Naive B cell (primary cell): ENCODE results near the gene ERGIC1. TPM values are rescaled to one million over a fixed set of nuclear protein-coding genes. Genes with fewer than 3 reads are reported as not detected.

Source experiments
- ATAC-seq, 2 donors: fragments of 150-1000 bp; cut with Tn5 transposase; 2 replicates each; pipeline ENCODE4 v1.10.0; 2021; ENCODE audit warnings: low read depth in 2 of 2, mild to moderate bottlenecking in 2 of 2, moderate library complexity in 2 of 2
- DNase-seq: peaks from one replicate; pipeline ENCODE4 v3.0.0; 2022
- H3K27ac Mint-ChIP-seq, 6 donors: one replicate each; pipeline ENCODE4 v1.8.0; 2020 to 2022; ENCODE audit warnings: mild to moderate bottlenecking in 6 of 6, mixed read lengths in 6 of 6, moderate library complexity in 5 of 6, inconsistent platforms in 2 of 6
- H3K27me3 Mint-ChIP-seq, 3 donors: one replicate each; pipeline ENCODE4 v1.8.0; 2021 to 2022; ENCODE audit warnings: mixed read lengths in 3 of 3, mild to moderate bottlenecking in 1 of 3
- H3K36me3 Mint-ChIP-seq, 2 donors: one replicate each; pipeline ENCODE4 v1.8.0; 2020 to 2022; ENCODE audit warnings: mixed read lengths in 2 of 2, inconsistent platforms in 1 of 2, mild to moderate bottlenecking in 1 of 2
- H3K4me1 Mint-ChIP-seq, 3 donors: one replicate each; pipeline ENCODE4 v1.8.0; 2020 to 2022; ENCODE audit warnings: mixed read lengths in 3 of 3, inconsistent platforms in 1 of 3, mild to moderate bottlenecking in 1 of 3, moderate library complexity in 1 of 3
- H3K4me3 Mint-ChIP-seq, 8 donors: one replicate each; pipeline ENCODE4 v1.8.0; 2020 to 2022; ENCODE audit warnings: mild to moderate bottlenecking in 8 of 8, mixed read lengths in 8 of 8, moderate library complexity in 8 of 8, inconsistent platforms in 2 of 8
- H3K9me3 Mint-ChIP-seq, 7 donors: one replicate each; pipeline ENCODE4 v1.8.0; 2020 to 2022; ENCODE audit warnings: mixed read lengths in 7 of 7, mild to moderate bottlenecking in 5 of 7, inconsistent platforms in 2 of 7, moderate library complexity in 1 of 7
- polyA plus RNA-seq, 6 donors: library from polyadenylated mRNA; unstranded; fragments of 300-500 nt; fragmentation: Illumina TruSeq; gene quantifications; one replicate each; pipeline ENCODE4 v1.2.3, GENCODE V29; 2021; ENCODE audit warnings: low read depth in 6 of 6

ERGIC1 gene
- polyA plus RNA-seq, 6 donors from 2014 or later = 53.2 to 86.1 (median 64.4) TPM

DNA sequence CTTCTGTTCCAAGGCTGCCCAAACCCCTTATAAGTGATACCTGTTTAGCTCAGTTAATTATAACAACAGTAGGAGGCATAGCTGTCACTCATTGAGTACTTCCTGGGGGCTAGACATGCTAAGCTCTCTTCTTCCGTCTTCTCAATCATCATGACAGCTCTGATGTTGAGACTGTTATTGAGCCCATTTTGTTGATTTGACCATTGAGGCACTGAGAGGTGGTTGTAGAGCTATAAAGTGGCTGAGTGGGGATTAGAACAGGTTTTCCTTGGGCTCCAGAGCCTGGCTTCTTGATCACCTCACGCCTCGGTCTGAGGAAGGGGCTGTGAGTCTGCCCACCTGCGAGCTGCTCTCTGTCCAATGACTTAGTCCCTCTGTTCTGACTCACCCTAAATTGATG is 99.2 kb downstream of the ERGIC1 start:
- Mint-ChIP-seq H3K9me3 (no peaks in the 10 kb centered on the region), H3K4me3 (no peak overlapping the region), H3K36me3 (peaks cover 13 to 16% of the 10 kb centered on the region in 2 donors), H3K27me3 (no peaks in the 10 kb centered on the region), H3K27ac (peak overlapping the region in 1 of 6 donors; percentile 34), H3K4me1 (peaks cover 10 to 22% (median 19%) of the 10 kb centered on the region in 3 donors)
- ATAC-seq (no peak), DNase-seq (no peak)

DNA sequence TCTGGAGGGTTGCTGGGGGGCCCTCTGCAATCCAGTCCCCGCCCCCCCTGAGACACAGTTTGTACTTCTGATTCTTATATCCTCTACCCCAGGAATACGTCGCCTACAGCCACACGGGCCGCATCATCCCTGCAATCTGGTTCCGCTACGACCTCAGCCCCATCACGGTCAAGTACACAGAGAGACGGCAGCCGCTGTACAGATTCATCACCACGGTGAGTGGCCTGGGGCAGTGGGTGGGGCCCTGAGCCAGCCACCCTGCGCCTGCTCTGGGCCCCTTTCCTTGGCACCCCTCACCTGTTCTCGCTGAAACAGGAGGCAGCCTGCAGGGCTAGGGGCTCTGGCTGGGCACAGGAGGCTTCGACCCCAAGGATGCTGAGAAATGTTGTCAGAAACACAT is 101.0 kb downstream of the ERGIC1 start:
- Mint-ChIP-seq H3K36me3 (peaks cover 13% of the 10 kb centered on the region in 2 donors), H3K9me3 (no peaks in the 10 kb centered on the region), H3K4me1 (peaks cover 10 to 19% (median 19%) of the 10 kb centered on the region in 3 donors), H3K27me3 (no peaks in the 10 kb centered on the region), H3K27ac (no peak overlapping the region), H3K4me3 (no peak overlapping the region)
- no peak for DNase-seq
- ATAC-seq = no peak

DNA sequence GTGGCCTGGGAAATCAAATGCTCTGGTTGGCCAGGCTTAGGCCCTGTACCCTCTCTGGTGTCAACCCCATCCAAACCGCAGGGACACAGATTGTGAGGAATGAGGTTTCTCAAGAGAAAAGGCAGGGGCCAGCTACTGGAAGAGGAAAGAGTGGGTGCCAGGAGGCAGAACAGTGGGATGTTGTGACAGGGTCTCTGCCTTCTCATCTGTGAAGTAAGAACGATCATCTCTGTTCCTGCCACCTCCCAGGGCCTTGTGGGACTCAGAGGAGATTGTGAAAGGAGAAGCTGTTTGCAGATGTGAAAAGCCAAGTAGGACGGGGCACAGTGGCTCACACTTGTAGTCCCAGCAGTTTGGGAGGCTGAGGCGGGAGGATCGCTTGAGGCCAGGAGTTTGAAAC is 102.3 kb downstream of the ERGIC1 start:
- peaks cover 13% of the 10 kb centered on the region in 2 donors for H3K36me3 Mint-ChIP-seq
- H3K9me3 Mint-ChIP-seq = no peaks in the 10 kb centered on the region
- no peaks in the 10 kb centered on the region for H3K27me3 Mint-ChIP-seq
- peaks cover 7 to 15% (median 12%) of the 10 kb centered on the region in 3 donors for H3K4me1 Mint-ChIP-seq
- peak overlapping the region in 2 of 8 donors; percentile 44 to 68 for H3K4me3 Mint-ChIP-seq
- DNase-seq = no peak
- H3K27ac Mint-ChIP-seq = peak overlapping the region in 3 of 6 donors; percentile 21 to 82 (median 69)
- ATAC-seq = no peak

- Mint-ChIP-seq H3K27ac (no peak overlapping the region), H3K27me3 (no peaks in the 10 kb centered on the region), H3K4me3 (no peak overlapping the region), H3K36me3 (peaks cover 13 to 22% of the 10 kb centered on the region in 2 donors), H3K9me3 (no peaks in the 10 kb centered on the region), H3K4me1 (peaks cover 0 to 4% (median 4%) of the 10 kb centered on the region in 3 donors)
- ATAC-seq = no peak
- DNase-seq = no peak
These were observed 105.0 kb downstream of the ERGIC1 start for GRCh38 chr5:172939071-172939470.

DNA sequence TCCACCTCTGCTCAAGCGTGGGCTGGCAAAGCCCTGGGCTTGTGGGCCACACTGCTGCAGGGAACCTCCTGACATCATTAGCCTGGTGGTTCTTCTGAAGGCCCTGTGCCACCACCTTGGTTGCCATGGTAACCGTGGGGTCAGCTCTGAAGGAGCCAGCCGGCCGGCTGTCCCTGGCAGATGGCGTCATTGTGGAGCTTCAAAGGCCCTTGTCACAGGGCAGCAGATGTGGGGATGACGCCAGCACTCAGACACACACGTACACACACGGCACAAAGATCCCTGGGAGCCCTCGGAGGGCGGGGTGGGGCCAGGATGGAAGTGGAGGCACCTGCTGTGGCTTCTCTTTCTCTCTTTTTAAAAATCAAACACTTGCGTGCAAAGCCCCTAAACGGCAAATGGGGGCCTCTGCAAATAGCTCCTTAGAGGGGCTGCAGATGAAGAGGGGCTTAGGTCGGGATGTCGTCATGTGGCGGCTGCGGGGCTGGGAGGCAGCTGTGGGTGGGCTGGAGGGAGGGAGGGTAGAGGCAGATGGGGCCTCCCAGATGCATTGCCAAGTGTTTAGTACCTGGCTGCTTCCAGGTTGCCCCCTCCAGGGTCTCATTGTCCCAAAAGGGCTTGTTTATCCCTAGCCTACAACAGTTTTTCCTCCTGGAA is 105.7 kb downstream of the ERGIC1 start:
- H3K36me3 Mint-ChIP-seq = peaks cover 13 to 24% of the 10 kb centered on the region in 2 donors
- ATAC-seq = no peak
- peaks cover 0 to 5% (median 4%) of the 10 kb centered on the region in 3 donors for H3K4me1 Mint-ChIP-seq

DNA sequence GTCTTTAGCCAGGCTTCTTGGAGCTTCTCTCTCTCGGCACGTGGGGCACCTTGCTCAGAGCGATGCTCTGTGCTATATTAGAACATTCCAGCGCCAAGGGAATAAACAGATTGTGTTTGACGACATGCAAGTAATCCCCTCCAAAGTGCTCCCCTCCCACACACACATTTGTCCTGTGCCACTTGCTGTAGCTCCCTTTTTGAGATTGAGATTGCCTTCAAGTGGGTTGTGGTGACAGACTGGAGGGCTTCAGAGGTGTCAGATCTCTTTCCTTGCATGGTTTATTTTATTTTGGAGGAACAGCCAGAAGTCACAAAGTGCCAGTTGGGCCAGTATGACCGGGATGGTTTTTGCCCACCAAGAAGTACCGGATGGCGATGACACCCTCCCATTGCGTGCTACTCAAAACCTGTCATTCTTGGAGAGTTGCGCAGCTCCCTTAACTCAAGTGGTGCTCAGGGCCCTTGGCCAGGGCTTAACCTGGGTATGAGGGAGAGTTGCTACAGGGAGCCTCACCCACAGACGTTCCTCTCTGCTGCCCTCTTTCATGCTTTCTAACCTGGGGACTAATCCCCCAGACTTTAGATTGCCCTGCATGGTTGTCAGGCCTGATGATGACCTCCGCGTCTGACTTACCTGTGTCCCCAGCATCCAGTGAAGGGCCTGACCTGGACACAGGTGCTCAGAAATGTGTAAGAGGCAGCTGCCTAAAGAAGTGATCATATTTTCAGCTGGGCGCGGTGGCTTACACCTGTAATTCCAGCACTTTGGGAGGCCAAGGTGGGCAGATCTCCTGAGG is 106.4 kb downstream of the ERGIC1 start:
- Mint-ChIP-seq H3K9me3 (no peaks in the 10 kb centered on the region), H3K27ac (peak overlapping the region in 2 of 6 donors; percentile 32 to 49), H3K36me3 (peaks cover 13 to 28% of the 10 kb centered on the region in 2 donors), H3K27me3 (no peaks in the 10 kb centered on the region), H3K4me3 (no peak overlapping the region), H3K4me1 (peaks cover 0 to 8% (median 4%) of the 10 kb centered on the region in 3 donors)
- DNase-seq (no peak), ATAC-seq (no peak)

More for the DNA sequence above, 105.7 kb downstream of the ERGIC1 start:
- Mint-ChIP-seq H3K27ac (peak overlapping the region in 1 of 6 donors; percentile 38), H3K4me3 (no peak overlapping the region), H3K27me3 (no peaks in the 10 kb centered on the region), H3K9me3 (no peaks in the 10 kb centered on the region)
- no peak for DNase-seq

- Mint-ChIP-seq H3K27ac (peak overlapping the region in 1 of 6 donors; percentile 87), H3K9me3 (no peaks in the 10 kb centered on the region)
These were observed 107.0 kb downstream of the ERGIC1 start for GRCh38 chr5:172941067-172941516.

DNA sequence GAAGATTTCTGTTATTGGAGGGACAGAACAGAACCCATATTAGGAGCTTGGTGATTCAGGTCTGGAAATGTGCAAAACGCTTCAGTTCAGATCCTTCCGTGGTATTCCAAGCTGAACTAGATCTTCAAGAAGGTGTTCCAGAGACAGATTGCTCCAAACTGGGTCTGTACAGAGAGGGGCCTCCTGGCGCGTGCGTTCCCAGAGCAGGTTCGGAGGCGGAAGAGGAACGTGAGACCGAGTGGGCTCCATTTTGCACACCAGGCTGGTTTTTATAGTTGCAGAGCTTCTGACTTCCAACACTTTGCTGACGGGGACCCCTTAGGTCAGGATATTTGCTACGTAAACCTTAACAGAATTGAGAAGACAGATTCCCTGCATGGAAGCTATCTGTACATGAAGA is 108.5 kb downstream of the ERGIC1 start:
- peak overlapping the region in 3 of 6 donors; percentile 14 to 58 (median 39) for H3K27ac Mint-ChIP-seq
- H3K9me3 Mint-ChIP-seq = no peaks in the 10 kb centered on the region
- no peak for ATAC-seq
- H3K4me3 Mint-ChIP-seq = peak overlapping the region in 1 of 8 donors; percentile 47
- peaks cover 0 to 19% of the 10 kb centered on the region in 2 donors for H3K36me3 Mint-ChIP-seq
- no peaks in the 10 kb centered on the region for H3K27me3 Mint-ChIP-seq
- no peak for DNase-seq
- peaks cover 0 to 11% (median 0%) of the 10 kb centered on the region in 3 donors for H3K4me1 Mint-ChIP-seq

More at GRCh38 chr5:172941067-172941516, 107.0 kb downstream of the ERGIC1 start:
- Mint-ChIP-seq H3K4me3 (no peak overlapping the region), H3K27me3 (no peaks in the 10 kb centered on the region), H3K36me3 (peaks cover 8 to 22% of the 10 kb centered on the region in 2 donors), H3K4me1 (peaks cover 0 to 8% (median 4%) of the 10 kb centered on the region in 3 donors)
- ATAC-seq = no peak
- no peak for DNase-seq

DNA sequence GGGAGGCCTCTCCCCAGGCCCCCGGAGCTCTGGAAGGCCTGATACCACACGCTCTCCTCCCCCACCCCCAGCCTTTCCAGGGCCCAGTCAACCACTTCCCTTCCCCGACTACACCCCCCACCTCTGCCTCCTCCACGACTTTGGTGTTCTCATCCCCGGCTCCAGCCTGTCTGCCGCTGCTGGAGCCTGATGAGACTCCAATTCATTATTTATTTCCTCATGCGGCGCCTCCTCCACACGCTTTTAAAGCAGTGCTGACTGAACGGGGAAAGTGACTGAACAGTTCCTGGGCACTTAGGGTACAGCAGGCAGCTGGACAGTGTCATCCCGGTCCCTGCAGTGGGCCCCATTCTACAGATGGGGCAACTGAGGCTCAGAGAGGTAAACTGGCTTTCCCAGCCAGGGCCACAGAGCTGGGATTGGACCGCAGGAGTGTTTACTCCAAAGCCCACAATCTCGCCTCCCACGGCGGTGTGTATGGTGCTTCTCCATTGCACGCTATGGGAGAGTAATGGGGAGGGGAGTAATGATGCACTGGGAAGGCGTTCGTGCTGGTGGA is 109.3 kb downstream of the ERGIC1 start:
- no peaks in the 10 kb centered on the region for H3K9me3 Mint-ChIP-seq
- no peak for ATAC-seq
- H3K36me3 Mint-ChIP-seq = peaks cover 0 to 27% of the 10 kb centered on the region in 2 donors
- H3K27me3 Mint-ChIP-seq = no peaks in the 10 kb centered on the region
- peak overlapping the region in 1 of 6 donors; percentile 39 for H3K27ac Mint-ChIP-seq
- H3K4me3 Mint-ChIP-seq = no peak overlapping the region
- peaks cover 0 to 11% (median 0%) of the 10 kb centered on the region in 3 donors for H3K4me1 Mint-ChIP-seq
- no peak for DNase-seq

DNA sequence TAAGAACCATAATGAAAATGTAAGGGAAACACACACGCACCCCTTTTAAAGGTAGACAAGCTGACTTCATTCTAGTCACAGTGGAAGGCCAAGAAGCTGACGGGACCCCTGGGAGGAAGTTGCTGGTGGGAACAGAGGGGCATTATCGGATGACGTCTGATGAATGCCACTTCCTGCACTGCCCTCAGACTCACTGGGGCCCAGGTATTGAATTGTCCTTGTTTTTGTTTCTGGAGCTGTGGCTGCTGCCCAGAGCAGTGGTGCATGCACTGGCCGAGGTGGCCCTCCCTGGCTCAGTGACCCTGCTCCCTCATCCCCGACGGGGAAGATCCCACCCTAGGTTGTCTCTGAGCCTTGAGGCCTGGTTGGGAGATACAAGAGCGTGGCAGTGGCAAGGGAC is 109.9 kb downstream of the ERGIC1 start:
- Mint-ChIP-seq H3K27me3 (no peaks in the 10 kb centered on the region), H3K27ac (no peak overlapping the region), H3K4me1 (peaks cover 0 to 12% (median 0%) of the 10 kb centered on the region in 3 donors), H3K9me3 (no peaks in the 10 kb centered on the region), H3K4me3 (no peak overlapping the region), H3K36me3 (peaks cover 0 to 29% of the 10 kb centered on the region in 2 donors)
- no peak for ATAC-seq
- no peak for DNase-seq

DNA sequence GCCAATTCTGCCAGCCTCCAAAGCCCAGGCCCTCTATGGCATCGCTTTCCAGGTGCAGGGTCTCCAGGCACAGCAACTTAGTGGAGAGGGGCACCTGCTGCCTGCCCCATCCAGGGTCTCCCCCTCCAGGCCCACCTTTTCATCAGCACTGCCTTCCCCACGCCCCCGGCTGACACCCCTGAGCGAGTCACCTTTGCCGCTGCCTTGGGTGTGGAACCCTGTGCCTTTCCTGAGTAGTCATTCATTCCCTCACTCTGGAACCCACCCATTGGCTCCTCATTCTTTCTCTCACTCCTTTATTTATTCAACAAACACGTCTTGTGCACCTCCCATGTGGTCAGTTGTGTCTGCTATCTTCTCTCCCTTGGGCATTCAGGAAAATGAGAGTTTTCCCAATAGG is 110.7 kb downstream of the ERGIC1 start:
- Mint-ChIP-seq H3K36me3 (peaks cover 0 to 29% of the 10 kb centered on the region in 2 donors), H3K4me3 (no peak overlapping the region), H3K27ac (peak overlapping the region in 1 of 6 donors; percentile 84), H3K4me1 (peaks cover 0 to 16% (median 0%) of the 10 kb centered on the region in 3 donors), H3K9me3 (no peaks in the 10 kb centered on the region), H3K27me3 (no peaks in the 10 kb centered on the region)
- no peak for ATAC-seq
- DNase-seq = no peak

GRCh38 chr5:172945151-172945550 is 111.1 kb downstream of the ERGIC1 start:
- H3K9me3 Mint-ChIP-seq = no peaks in the 10 kb centered on the region
- H3K4me3 Mint-ChIP-seq = no peak overlapping the region
- H3K4me1 Mint-ChIP-seq = peaks cover 0 to 16% (median 0%) of the 10 kb centered on the region in 3 donors
- DNase-seq (no peak), ATAC-seq (no peak)
- H3K36me3 Mint-ChIP-seq = peaks cover 0 to 29% of the 10 kb centered on the region in 2 donors
- peak overlapping the region in 1 of 6 donors; percentile 33 for H3K27ac Mint-ChIP-seq
- no peaks in the 10 kb centered on the region for H3K27me3 Mint-ChIP-seq

GRCh38 chr5:172946146-172946545 is 112.1 kb downstream of the ERGIC1 start:
- no peaks in the 10 kb centered on the region for H3K27me3 Mint-ChIP-seq
- no peak for DNase-seq
- H3K36me3 Mint-ChIP-seq = peaks cover 0 to 30% of the 10 kb centered on the region in 2 donors
- H3K4me1 Mint-ChIP-seq = peaks cover 0 to 16% (median 0%) of the 10 kb centered on the region in 3 donors
- no peak overlapping the region for H3K4me3 Mint-ChIP-seq
- H3K27ac Mint-ChIP-seq = peak overlapping the region in 3 of 6 donors; percentile 35 to 82 (median 76)
- ATAC-seq = no peak
- no peaks in the 10 kb centered on the region for H3K9me3 Mint-ChIP-seq
